Measurements from ENCODE around the gene DNM1.

Gene DNM1

GRCh38 chr9:128185979-128186965 is 16.9 kb upstream of the DNM1 start:
- in situ Hi-C loops (cut with MboI; ENCODE audit: low pct_unique_long_range_greater_than_20kb, low sequenced_read_pairs, unreplicated experiment): no loop called here

DNA sequence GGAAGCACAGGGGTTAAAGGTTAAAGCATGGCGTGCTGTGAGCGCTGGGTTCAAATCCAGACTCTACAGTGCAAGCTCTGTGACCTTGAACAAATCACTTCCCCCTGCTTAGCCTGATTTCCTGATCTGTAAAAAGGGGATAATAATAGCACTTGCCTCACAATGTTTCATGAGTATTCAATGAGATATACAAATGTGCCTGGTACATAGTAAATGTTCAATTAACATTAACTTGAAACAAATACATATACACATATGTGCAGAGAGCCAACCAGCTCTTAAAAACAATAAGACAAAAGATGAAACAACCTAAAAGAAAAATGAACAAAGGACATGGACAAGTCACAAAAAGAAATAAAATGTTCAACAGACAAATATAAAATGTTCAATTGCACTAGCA is 15.8 kb upstream of the DNM1 start:
- in situ Hi-C loops (cut with MboI; ENCODE audit: low pct_unique_long_range_greater_than_20kb, low sequenced_read_pairs, unreplicated experiment): no loop called here
- DNase-seq (ENCODE audit: low spot score): no peak
- TF ChIP-seq, protein P1, sequence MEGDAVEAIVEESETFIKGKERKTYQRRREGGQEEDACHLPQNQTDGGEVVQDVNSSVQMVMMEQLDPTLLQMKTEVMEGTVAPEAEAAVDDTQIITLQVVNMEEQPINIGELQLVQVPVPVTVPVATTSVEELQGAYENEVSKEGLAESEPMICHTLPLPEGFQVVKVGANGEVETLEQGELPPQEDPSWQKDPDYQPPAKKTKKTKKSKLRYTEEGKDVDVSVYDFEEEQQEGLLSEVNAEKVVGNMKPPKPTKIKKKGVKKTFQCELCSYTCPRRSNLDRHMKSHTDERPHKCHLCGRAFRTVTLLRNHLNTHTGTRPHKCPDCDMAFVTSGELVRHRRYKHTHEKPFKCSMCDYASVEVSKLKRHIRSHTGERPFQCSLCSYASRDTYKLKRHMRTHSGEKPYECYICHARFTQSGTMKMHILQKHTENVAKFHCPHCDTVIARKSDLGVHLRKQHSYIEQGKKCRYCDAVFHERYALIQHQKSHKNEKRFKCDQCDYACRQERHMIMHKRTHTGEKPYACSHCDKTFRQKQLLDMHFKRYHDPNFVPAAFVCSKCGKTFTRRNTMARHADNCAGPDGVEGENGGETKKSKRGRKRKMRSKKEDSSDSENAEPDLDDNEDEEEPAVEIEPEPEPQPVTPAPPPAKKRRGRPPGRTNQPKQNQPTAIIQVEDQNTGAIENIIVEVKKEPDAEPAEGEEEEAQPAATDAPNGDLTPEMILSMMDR (IDR thresholded peaks at IDR 0.05; ENCODE audit: extremely low read depth, insufficient read depth, missing control alignments): no peak

More at GRCh38 chr9:128185979-128186965, 16.9 kb upstream of the DNM1 start:
- TF ChIP-seq, protein P1 (IDR thresholded peaks at IDR 0.05; ENCODE audit: extremely low read depth, insufficient read depth, missing control alignments): no peak
- no peak for DNase-seq (ENCODE audit: low spot score)

GRCh38 chr9:128188209-128188608 is 15.0 kb upstream of the DNM1 start:
- TF ChIP-seq, protein P1 (IDR thresholded peaks at IDR 0.05; ENCODE audit: extremely low read depth, insufficient read depth, missing control alignments): no peak
- DNase-seq (ENCODE audit: low spot score): no peak
- in situ Hi-C loops (cut with MboI; ENCODE audit: low pct_unique_long_range_greater_than_20kb, low sequenced_read_pairs, unreplicated experiment): no loop called here

- in situ Hi-C loops (cut with MboI; ENCODE audit: low pct_unique_long_range_greater_than_20kb, low sequenced_read_pairs, unreplicated experiment): no loop called here
- DNase-seq (ENCODE audit: low spot score): no peak
- TF ChIP-seq, protein P1 (IDR thresholded peaks at IDR 0.05; ENCODE audit: extremely low read depth, insufficient read depth, missing control alignments): no peak
These were observed 13.2 kb upstream of the DNM1 start for GRCh38 chr9:128190013-128190412.

DNA sequence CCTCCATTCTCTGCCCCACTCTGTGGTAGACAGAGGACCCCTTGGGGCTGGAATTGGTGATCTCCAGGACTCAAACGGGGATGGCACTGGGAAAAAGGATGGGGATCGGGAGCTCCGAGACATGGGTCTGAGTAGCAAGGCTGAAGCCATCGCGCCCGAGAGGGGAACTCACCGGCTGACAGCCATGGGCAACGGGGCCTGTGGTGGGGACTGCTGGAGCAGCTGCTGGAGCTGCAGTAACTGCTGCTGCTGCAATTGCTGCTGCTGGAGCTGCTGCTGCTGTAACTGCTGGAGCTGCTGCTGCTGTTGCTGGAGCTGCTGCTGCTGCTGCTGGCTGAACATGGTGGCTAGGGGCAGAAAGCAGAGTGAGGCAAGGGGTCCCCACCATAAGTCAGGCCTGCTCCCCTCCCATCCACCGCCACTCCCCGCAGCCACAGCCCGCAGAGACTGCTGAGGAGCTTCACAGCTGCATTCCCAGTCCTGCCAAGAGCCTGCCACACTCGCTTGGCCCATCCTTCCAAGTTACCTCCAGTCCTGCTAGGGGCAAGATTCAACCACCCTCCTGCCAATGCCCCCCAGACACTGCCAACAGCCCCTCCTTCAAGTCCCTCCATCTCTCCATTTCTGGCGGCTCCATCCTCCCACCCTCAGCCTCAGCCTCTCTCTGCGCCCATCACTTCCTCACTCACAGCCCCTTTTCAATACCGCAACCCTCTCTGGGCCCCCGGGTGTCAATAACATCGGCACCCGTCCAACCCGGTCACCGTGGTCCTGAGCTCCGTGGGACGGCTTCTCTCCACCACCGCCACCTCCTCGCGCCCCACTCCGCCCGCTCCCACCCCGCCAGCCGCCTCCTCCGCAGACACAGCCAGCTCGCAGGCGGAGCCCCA is 12.4 kb upstream of the DNM1 start:
- no peak for DNase-seq (ENCODE audit: low spot score)
- in situ Hi-C loops (cut with MboI; ENCODE audit: low pct_unique_long_range_greater_than_20kb, low sequenced_read_pairs, unreplicated experiment): no loop called here
- TF ChIP-seq, protein P1 (IDR thresholded peaks at IDR 0.05; ENCODE audit: extremely low read depth, insufficient read depth, missing control alignments): no peak

DNA sequence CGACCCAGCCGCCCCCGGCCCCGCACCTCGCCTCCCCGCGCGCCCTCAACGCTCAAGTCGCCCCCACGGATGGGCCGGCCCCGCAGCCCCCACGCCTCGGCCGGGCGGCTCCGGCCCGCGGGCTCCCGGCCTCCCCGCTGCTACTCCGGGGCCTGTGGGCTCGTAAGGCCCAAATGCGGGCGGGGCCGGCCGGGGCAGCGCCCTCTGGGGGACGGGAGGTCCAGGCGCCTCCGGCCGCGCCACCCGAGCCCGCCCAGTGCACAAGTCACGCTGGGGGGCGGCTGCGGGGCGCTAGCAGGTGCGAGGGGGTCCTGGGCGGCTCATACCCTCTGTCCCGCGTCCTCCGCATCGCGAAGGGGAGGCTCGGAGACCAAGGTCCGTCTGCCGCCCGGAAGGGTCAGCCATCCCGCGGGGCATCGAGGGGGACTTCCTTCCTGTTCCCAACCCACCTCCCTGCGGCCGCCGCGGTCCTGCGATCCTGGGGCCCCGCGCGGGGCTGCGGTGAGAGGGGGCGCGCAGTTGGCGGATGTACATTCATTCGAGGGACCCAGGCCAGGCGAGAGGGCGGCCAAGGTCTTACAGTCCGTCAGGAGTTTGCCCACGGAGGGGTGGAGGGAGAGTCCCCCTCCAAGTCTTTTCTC is 11.7 kb upstream of the DNM1 start, which contains the start of gene CIZ1:
TSS of gene CIZ1 (minus strand) at position 167 of the 641 bp plus-strand sequence. CDS start 715 bp downstream, outside the sequence.
- TF ChIP-seq, protein P1 (IDR thresholded peaks at IDR 0.05; ENCODE audit: extremely low read depth, insufficient read depth, missing control alignments): peak; percentile 93
- DNase-seq (ENCODE audit: low spot score): peak; percentile 96
- in situ Hi-C loops (cut with MboI; ENCODE audit: low pct_unique_long_range_greater_than_20kb, low sequenced_read_pairs, unreplicated experiment): no loop called here

Data from GM13977 (cell line).